Fibroblast of skin of right biceps (primary cell): ENCODE results near the gene FAM200C.
"Not testable (repeated sequence)": the region's sequence is repeated elsewhere in the genome, so short reads cannot be mapped to it uniquely, and the experiment has no call there.

Source experiments
- DNase-seq: peaks from one replicate; pipeline ENCODE4 v3.0.0-alpha.2; 2013

The FAM200C gene

GRCh38 chr5:160399402-160400353 lies at the start of gene FAM200C:
Gene FAM200C (minus strand): TSS chr5:160400054. CDS start chr5:160395490, 4,564 bp downstream.
- DNase-seq: peak; percentile 96

DNA sequence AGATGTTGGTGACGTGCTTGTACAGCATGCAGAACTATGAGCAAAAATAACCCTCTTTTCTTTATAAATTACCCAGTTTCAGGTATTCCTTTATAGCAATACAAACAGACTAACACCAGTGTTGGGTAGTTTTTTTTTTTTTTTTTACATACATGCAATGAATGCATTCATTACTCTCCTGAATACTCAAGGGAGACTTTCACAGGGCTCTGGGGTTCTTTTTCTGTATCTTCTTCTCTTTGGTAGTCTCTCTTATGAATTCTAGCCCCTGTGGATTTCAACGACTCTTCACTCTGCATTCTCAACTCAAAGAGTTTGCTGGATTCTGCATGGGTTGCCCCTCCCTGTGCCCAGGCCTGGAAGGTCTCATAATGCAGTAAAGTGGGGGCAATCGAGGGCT lies 49.6 kb upstream of the FAM200C start:
- no peak for DNase-seq

GRCh38 chr5:160448886-160449285 lies 49.0 kb upstream of the FAM200C start:
- DNase-seq: no peak

GRCh38 chr5:160445751-160446150 lies 45.9 kb upstream of the FAM200C start:
- DNase-seq: no peak

DNA sequence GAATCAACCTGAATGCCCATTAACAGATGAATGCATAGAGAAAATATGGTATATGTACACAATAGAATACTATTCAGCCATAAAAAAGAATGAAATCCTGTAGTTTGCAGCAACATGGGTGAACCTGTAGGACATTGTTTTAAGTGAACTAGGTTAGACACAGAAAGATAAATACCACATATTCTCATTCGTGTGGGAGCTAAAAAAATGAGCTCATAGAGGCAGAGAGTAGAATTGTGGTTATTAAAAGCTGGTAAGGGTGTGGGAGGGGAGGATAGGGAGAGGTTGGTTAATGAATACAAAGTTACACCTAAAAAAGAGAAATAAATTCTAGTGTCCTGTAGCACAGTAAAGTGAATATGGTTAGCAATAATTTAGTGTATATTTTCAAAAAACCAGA lies 45.3 kb upstream of the FAM200C start:
- no peak for DNase-seq

DNA sequence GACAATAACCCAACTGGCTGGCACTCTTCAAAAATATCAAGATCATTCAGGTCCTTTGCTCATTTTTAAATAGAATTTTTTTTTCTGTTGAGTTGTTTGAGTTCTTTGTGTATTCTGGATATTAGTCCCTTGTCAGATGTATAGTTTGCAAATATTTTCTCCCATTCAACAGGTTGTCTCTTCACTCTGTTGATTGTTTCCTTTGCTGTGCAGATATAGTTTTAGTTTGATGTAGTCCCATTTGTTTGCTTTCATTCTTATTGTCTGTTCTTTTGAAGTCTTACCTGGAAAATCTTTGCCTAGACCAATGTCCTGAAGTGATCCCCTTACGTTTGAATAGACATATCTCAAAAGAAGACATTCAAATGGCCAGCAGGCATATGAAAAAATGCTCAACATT lies 44.6 kb upstream of the FAM200C start:
- no peak for DNase-seq

DNA sequence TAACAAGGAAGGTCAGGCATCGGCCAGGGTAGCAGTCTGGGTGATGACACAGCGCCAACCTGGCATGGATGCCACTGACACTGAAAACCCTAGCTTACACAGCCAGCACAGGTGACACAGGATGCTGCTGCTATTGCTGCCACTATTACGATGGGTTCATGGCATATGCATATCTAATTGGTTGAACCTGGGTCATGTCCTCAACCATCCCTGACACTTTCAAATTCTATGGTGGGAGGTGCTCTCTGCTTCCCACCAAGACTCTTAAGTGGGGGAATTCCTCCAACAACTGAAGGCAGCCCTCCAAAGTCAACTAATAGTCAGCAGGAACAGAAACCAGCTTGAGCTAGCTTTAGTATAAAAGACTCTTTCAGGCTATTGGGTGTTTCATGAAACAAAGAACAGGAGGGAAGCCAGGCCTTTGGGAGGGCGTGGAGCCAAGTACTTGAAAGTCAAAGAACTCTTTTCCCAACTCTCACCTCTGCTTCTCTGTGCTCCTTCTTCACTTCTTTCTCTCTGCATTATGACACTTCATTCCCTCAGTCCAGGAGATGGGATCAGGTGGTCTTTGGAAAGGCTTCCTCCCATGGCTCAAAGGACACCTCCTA lies 43.1 kb upstream of the FAM200C start:
- no peak for DNase-seq

DNA sequence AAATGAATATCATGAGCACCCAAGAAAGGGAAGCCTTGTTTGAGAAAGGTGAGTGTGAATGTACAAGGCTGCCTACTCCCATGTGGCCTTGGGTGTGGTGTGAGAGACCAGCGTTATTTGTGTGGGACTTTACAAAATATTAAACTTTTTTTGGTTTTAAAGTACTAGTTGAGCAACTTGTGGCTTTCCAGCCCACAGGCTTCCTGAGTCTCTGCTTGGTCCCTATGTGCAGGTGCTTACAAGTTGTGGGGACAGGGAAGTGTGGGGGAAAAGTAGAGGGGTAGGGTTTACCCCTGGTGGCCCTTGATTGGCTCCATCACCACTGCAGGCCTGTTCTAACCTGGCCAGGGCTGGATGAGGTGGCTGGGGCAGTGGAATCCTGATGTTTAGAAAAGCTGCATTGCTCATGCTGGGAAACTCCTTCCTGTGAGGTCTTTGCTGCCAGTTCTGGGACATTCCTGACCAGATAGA lies 41.5 kb upstream of the FAM200C start:
- DNase-seq: no peak

DNA sequence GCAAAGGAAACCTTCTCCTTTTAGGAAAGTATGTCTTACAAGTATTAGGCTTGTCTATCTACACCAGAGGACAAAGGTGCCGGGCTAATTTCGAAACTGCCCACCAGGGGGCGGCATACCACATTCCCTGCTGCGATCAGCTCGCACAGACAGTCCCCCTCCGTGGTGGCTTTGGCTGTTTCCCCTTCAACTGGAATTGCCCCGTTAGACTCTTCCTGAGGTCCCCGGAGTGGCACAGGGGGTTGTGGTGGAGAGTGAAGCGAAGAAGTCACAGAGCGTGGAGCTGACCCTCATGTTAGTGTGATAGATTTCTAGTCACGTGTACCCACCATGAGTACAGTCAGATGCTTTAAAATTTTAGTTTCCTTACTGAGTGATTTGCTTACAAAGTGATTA lies 39.3 kb upstream of the FAM200C start:
- peak; percentile 68 for DNase-seq

DNA sequence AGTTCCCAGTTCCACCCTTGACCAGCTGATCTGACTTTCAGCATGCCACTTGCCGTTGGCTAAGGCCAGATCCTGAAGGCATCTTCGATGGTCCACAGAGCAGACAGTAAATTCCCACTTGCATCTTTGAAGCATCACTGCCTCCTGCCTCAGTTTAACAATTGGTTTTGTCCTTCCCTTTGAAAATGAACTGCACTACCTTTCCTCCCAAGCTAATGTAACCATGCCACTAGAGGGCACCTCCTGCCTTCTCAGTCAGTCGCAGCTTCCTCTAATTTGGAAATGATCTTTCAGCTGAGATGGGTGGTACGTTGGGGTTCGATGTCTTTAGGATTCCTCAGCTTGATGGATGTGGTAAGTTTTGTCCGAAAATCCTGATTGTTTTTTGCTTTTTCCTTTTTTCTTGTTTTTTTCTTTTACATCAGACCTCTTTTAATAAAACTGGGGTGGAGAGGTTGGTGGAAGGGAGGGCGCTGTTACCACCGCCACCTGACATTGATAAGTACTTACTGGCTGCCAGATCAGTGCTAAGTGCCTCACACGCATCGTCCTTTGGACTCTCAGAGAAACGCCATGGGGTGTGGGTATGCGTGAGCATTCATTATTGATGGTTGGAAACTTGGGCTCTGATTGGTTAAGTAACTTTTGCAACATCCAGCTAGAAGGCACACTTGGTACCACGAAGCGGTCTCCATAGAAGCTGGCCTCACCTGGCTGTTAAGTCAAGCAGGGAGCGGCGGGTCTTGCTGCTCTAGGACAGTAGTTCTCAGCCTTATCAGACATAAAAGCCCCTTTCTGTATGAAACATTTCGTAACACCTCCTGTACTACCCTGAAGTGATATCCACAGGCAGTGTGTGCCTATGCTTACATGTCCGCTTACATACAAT lies 38.7 kb upstream of the FAM200C start:
- peak; percentile 51 for DNase-seq

DNA sequence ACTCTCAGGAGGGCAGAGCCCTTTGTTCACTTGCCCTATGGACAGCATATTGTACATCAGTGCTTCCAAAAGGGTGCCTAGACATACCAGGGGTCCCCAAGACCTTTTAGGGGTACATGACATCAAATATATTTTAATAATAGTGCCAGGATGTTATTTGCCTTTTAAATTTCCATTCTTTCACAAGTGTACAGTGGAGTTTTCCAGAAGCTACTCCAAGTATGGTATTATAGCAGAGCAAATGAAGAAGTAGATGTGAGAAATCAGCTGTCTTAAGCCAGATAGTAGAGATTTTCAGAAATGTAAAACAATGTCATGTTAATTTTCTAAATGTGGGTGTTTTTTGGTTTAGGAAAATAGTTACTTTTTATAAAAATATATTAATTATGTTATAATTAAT lies 37.4 kb upstream of the FAM200C start:
- no peak for DNase-seq

GRCh38 chr5:160436661-160437060 lies 36.8 kb upstream of the FAM200C start:
- not testable (repeated sequence) for DNase-seq

- no peak for DNase-seq
Measured at GRCh38 chr5:160436017-160436416, 36.2 kb upstream of the FAM200C start.

DNA sequence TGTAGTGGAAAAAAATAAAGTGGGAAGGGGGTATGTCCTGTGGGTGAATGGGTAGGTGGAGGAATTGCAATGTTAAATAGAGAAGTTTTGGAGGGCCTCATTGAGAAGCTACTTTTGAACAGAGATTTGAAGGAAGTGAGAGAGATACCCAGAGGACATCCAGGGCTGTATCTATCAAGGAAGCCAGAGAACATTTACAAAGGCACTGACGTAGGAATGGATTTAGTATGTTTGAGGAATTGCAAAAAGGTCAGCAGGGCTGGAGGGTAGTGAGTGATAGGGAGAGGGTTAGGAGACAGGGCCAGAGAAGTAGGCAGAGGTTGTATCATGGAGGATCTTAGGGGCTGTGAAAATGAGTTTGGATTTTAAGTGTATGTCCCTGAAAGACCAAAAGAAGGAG lies 35.7 kb upstream of the FAM200C start:
- no peak for DNase-seq

DNA sequence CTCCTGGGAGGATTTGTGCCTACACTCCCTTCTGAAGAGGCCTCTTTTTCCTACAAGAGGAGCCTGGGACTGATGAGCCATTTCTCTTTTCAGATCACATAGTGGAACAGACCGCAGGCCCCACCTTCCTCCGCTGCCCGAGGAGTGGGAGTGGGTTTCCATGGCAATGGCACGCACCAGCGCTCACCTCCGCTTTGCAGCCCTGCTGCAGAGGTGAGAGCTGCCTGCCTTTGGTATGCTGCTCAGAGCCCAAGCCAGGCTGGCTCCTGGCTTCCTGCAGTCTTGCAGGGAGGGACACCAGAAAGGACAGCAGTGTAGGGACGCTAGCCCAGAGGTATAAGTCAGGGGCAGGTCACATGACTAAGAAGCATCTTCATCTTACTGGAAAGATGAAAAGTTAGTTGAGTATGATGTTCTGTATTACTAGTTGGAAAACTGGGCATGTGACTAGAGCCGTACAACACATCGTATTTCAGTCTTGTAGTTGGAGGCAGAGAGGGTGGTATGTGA lies 34.2 kb upstream of the FAM200C start:
- DNase-seq: peak; percentile 17

DNA sequence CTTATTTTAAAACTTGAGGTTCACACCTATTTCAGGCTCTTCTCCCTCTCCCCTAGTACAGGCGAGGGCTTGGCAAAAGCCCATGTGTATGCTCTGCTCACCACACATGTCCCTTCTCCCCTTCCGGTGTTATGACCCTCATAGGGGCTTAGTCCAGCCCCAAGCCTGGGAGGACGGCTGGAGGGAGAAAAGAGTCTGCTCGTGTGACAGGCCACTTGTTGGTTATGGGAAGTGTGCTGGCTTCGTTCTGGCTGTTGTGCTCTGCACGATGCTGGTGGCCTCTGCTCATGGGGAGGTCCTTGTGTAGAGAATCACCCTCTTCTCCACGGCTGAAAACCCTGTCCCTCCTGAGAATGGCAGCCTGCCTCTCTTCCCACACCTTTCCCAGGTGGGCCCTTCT lies 32.9 kb upstream of the FAM200C start:
- no peak for DNase-seq

DNA sequence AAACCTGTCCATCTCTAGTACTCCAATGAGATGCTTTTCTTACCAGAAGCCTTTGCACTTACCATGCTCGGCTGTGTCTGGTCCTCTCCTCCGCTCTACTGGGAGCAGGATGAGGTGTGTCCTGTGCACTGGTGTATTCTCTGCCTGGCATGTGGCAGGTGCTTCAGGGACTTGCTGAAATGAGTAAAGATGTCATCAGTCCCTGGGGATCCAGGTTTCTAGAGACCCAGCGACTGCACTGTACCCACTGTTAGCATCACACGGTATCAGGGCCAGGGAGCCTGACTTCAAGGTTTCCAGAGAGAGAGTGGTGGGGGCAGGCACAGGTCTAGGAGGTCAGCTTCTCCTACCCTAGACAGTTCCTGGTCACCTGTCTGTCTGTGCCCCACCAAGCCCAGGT lies 32.3 kb upstream of the FAM200C start:
- no peak for DNase-seq

DNA sequence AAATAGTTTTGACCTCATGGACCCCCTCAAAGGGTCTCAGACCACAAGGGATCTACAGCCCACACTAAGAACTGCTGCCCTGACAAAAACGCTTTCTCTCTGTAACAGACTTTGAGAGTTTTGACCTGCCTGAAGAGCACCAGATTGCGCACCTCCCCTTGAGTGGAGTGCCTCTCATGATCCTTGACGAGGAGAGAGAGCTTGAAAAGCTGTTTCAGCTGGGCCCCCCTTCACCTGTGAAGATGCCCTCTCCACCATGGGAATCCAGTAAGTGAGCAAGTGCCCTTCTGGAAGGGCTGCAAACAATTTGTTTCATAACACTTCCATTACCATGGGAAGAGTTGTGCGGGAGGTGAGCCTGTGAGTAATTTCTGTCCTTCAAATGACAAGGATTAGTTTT lies 27.8 kb upstream of the FAM200C start:
- no peak for DNase-seq

DNA sequence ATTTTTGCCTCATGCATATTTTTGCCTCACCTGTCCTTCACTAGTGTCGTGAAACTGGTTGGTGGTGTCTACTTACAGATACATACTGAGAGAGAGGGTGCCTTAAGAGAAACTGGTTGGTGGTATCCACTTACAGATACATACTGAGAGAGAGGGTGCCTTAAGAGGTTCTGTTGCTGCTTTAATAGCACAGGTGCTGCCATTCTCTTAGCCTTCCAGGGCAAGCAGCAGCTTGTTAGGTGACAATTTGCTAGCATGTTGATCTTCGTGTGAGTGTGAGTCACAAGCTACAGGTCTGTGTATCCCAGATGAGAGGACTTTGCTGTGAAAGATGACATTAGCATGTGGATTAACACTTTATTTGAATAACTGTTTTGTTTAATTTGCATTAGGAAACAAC lies 23.2 kb upstream of the FAM200C start:
- no peak for DNase-seq

DNA sequence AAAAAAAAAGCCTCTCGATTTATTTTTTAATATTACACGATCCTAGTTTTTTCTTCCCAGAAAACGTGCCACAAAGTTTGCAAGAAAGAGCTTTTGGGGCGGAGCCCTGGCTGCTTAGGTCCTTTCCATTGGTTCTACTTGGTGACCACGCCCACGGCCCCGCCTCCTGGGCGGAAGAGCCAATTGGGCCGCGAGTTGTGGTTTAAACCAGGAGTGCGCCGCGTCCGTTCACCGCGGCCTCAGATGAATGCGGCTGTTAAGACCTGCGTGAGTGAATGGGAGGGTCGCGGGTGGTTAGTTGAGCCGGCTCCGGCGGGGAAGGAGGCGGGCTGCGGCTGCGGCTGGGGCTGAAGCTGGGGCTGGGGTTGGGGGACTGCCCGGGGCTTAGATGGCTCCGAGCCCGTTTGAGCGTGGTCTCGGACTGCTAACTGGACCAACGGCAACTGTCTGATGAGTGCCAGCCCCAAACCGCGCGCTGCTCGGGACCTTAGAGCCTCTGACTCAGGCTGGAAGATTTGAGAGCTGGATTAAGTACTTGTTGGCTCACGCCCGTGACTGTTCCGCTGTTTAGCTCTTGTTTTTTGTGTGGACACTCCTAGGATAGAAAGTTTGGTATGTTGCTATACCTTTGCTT lies 21.9 kb upstream of the FAM200C start, which contains the start of gene PTTG1:
Gene PTTG1 (plus strand): TSS at position 231 of the 634 bp plus-strand sequence. CDS start 458 bp downstream, outside the sequence.
- DNase-seq: peak; percentile 97

GRCh38 chr5:160420331-160420610 lies 20.4 kb upstream of the FAM200C start:
- DNase-seq: no peak
